ENCODE measurements around the gene GALNT2.

GRCh38 chr1:230322421-230322756 lies 255.4 kb downstream of the GALNT2 start:
- TF ChIP-seq, protein P1, sequence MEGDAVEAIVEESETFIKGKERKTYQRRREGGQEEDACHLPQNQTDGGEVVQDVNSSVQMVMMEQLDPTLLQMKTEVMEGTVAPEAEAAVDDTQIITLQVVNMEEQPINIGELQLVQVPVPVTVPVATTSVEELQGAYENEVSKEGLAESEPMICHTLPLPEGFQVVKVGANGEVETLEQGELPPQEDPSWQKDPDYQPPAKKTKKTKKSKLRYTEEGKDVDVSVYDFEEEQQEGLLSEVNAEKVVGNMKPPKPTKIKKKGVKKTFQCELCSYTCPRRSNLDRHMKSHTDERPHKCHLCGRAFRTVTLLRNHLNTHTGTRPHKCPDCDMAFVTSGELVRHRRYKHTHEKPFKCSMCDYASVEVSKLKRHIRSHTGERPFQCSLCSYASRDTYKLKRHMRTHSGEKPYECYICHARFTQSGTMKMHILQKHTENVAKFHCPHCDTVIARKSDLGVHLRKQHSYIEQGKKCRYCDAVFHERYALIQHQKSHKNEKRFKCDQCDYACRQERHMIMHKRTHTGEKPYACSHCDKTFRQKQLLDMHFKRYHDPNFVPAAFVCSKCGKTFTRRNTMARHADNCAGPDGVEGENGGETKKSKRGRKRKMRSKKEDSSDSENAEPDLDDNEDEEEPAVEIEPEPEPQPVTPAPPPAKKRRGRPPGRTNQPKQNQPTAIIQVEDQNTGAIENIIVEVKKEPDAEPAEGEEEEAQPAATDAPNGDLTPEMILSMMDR (IDR thresholded peaks at IDR 0.05; ENCODE audit: borderline replicate concordance, extremely low read depth, low read length, poor library complexity, severe bottlenecking), result no peak
- no peak for TF ChIP-seq EZH2 (IDR thresholded peaks at IDR 0.05; ENCODE audit: borderline replicate concordance, low read depth, low read length, severe bottlenecking)

Data from DND-41 (cell line).